Measurements from ENCODE around the gene SLC25A26.

DNA sequence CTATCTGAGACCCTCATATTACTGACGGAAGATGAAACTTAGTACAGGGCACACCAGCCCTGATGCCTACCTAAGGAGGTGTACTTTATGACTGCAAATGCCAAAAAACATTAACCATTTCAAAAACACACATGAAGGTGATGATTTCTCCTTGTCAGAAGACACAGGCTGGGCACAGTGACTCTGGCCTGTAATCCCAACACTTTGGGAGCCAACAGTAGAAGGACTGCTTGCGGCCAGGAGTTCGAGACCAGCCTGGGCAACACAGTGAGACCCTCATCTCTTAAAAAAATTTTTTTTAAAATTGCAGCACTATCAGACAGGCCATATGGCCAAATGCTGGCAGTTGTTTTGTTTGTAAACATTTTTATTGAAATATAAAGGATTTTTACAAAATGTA, 206.6 kb downstream of the SLC25A26 start:
- no peak for TF ChIP-seq FOXP2 (optimal IDR thresholded peaks at IDR 0.05; ENCODE audit: control extremely low read depth, extremely low read length, insufficient read depth)
- TF ChIP-seq POLR2AphosphoS5 (IDR thresholded peaks at IDR 0.05; ENCODE audit: borderline replicate concordance, low read depth, low read length), result no peak
- no peak for TF ChIP-seq EZH2 (IDR thresholded peaks at IDR 0.05)
